HUES6 (cell line): Measurements from ENCODE around the gene RCVRN.

Experiments used
- H3K27ac ChIP-seq: 2 replicates; pipeline ENCODE4 v1.7.0; 2013; ENCODE audit warnings: low read depth, mild to moderate bottlenecking, low read length, inconsistent platforms
- H3K27me3 ChIP-seq: 2 replicates; pipeline ENCODE4 v1.6.1; 2013; ENCODE audit warnings: low read length; ENCODE audit not compliant: control insufficient read depth, insufficient read depth
- H3K36me3 ChIP-seq: 2 replicates; pipeline ENCODE4 v1.6.1; 2013; ENCODE audit warnings: low read length; ENCODE audit not compliant: control insufficient read depth, insufficient read depth
- H3K4me1 ChIP-seq: 2 replicates; pipeline ENCODE4 v1.6.1; 2013; ENCODE audit warnings: low read length; ENCODE audit not compliant: control insufficient read depth, insufficient read depth
- H3K4me3 ChIP-seq: 2 replicates; pipeline ENCODE4 v1.5.1; 2013; ENCODE audit warnings: low read depth, low read length
- H3K9ac ChIP-seq: one replicate; pipeline ENCODE4 v1.6.1; 2013; ENCODE audit warnings: mild to moderate bottlenecking, low read length
- H3K9me3 ChIP-seq: 2 replicates; pipeline ENCODE4 v1.6.1; 2013; ENCODE audit warnings: low read depth, low read length; ENCODE audit not compliant: control insufficient read depth, insufficient read depth

The RCVRN gene

DNA sequence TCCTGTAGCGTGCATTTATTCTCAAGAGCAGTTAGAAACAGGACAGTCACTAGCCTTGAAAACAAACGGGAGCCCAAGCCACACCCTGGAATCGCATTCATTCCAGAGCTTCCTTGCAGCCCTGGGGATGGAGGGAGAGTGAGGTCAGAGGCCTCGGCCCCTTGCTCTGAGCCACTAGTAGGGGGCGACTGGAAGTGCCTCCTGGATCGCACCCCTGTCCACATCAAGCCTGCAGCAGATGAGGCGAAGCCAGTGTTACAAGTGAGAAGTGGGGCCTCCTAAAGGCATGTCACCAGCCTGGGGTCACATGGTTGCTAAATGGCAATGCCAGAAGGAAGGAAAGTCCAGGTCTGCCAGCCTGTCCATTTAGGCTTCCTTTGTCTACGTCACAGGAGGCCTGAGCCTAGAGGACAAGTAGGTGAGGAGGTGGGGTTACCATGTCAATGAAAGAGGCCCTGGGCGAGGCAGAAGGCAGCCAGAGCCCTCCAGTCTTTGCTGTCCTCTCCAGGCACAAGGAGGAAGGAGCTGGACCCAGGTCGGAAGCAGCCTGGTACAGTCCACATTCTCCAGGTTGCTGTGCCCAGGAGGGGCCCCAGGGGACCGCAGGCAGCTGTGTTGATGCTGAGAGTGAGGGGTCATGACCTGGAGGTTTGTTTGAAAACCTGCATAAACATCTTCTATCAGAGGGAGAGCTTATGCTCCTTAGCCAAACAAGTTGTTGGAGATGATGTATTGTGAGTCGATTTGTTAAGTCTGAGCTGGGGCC, 3.0 kb upstream of the RCVRN start:
- Histone ChIP-seq H3K4me3 (no peak overlapping the region), H3K9ac (no peak overlapping the region), H3K36me3 (no peaks in the 10 kb centered on the region), H3K27me3 (no peaks in the 10 kb centered on the region), H3K9me3 (no peaks in the 10 kb centered on the region), H3K27ac (no peak overlapping the region), H3K4me1 (peaks cover 11% of the 10 kb centered on the region; the same call in 1 of the 2 replicates)

- Histone ChIP-seq H3K4me1 (peaks cover 11% of the 10 kb centered on the region; the same call in 1 of the 2 replicates), H3K27me3 (no peaks in the 10 kb centered on the region), H3K36me3 (no peaks in the 10 kb centered on the region), H3K9ac (no peak overlapping the region), H3K4me3 (no peak overlapping the region), H3K27ac (no peak overlapping the region), H3K9me3 (no peaks in the 10 kb centered on the region)
Measured at GRCh38 chr17:9907131-9907530, 2.1 kb upstream of the RCVRN start.

DNA sequence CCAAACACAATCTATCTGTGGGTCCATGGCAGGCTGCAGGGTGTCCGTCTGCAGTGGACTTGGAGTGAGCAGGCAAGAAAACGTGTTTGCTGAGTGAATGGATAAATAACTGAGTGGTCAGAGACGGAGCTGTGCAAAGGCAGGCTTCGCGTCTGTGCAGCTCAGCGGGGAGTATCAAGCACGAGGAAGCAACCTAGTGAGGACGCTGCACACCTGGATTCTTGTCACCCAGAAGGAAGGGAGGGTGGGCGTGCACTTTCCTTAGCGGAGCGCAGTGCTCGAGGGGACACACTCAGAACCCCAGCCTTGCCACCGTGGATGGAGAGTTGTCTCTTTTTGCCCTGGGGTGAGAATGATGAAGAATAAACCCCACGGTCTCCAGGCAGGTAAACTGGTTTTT, 1.5 kb upstream of the RCVRN start:
- Histone ChIP-seq H3K27me3 (no peaks in the 10 kb centered on the region), H3K27ac (no peak overlapping the region), H3K9me3 (no peaks in the 10 kb centered on the region), H3K36me3 (no peaks in the 10 kb centered on the region), H3K9ac (no peak overlapping the region), H3K4me3 (no peak overlapping the region), H3K4me1 (peaks cover 11% of the 10 kb centered on the region; the same call in 1 of the 2 replicates)

GRCh38 chr17:9905902-9906301, 831 bp upstream of the RCVRN start:
- H3K27ac ChIP-seq, result no peak overlapping the region
- H3K4me3 ChIP-seq, result no peak overlapping the region
- no peak overlapping the region for H3K9ac ChIP-seq
- peaks cover 11% of the 10 kb centered on the region; the same call in 1 of the 2 replicates for H3K4me1 ChIP-seq
- H3K36me3 ChIP-seq, result no peaks in the 10 kb centered on the region
- H3K9me3 ChIP-seq, result no peaks in the 10 kb centered on the region
- no peaks in the 10 kb centered on the region for H3K27me3 ChIP-seq

DNA sequence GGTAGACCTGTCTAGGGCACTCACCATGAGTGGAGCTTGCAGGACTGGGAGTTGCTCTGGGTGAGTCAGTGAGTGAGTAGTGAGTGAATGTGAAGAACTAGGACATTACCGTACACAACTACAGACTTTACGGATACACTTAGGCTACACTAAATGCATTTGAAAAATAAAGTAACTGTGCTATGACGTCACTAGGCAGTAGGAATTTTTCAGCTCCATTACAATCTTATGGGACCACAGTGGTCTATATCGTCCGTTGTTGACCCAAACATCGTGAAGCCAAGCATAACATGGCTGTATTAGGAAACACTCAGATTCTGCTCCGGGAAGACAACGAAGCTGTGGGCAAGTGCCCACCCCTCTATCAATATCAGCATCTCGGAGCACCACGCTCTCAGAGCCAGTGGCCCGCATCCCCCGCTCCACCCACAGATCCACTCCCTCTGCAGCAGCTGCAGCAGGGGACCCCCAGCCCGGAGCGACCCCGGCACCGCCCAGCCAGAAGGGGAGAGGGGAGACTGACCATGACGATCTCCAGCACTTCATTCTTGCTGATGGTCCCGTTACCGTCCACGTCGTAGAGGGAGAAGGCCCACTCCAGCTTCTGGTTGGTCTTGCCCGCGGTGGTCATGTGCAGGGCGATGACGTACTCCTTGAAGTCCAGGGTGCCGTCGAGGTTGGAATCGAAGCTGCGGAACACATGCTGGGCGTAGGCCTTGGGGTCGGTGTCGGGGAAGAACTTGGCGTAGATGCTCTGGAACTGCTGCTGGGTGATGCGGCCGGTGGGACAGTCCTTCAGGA, 594 bp downstream of the RCVRN start:
- peaks cover 12% of the 10 kb centered on the region; the same call in 1 of the 2 replicates for H3K4me1 ChIP-seq
- H3K4me3 ChIP-seq, result no peak overlapping the region
- H3K27me3 ChIP-seq, result no peaks in the 10 kb centered on the region
- H3K27ac ChIP-seq, result no peak overlapping the region
- no peaks in the 10 kb centered on the region for H3K36me3 ChIP-seq
- no peak overlapping the region for H3K9ac ChIP-seq
- H3K9me3 ChIP-seq, result no peaks in the 10 kb centered on the region

GRCh38 chr17:9902120-9902519, 3.0 kb downstream of the RCVRN start:
- no peak overlapping the region for H3K9ac ChIP-seq
- H3K36me3 ChIP-seq, result no peaks in the 10 kb centered on the region
- H3K4me1 ChIP-seq, result 0 out of 2 replicates have a peak, but pooled peaks cover 4% of the 10 kb centered on the region
- H3K27ac ChIP-seq, result no peak overlapping the region
- no peaks in the 10 kb centered on the region for H3K9me3 ChIP-seq
- no peak overlapping the region for H3K4me3 ChIP-seq
- H3K27me3 ChIP-seq, result no peaks in the 10 kb centered on the region

DNA sequence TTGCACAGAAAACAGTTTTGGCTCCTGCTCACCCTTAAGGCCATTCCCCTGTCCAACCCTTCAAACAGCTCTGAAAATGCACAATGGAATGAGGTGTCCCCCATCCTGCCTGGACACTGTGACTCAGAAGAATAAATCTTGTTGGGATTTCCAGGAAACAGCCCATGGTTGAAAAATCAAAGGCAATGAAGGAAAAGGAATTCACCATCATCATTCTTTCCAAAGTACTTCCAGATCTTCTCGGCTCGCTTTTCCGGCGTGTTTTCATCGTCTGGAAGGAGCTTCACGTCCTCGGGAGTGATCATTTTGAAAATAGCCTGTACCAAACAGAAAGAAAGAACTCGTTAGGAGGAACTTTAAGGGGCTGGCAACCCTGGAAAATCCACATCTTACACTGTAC, 4.3 kb downstream of the RCVRN start:
- Histone ChIP-seq H3K27ac (no peak overlapping the region), H3K36me3 (no peaks in the 10 kb centered on the region), H3K9ac (no peak overlapping the region), H3K27me3 (no peaks in the 10 kb centered on the region), H3K4me3 (no peak overlapping the region), H3K9me3 (no peaks in the 10 kb centered on the region), H3K4me1 (0 out of 2 replicates have a peak, but pooled peaks cover 4% of the 10 kb centered on the region)

GRCh38 chr17:9900044-9900594, 5.0 kb downstream of the RCVRN start:
- Histone ChIP-seq H3K9me3 (no peaks in the 10 kb centered on the region), H3K9ac (no peak overlapping the region), H3K36me3 (no peaks in the 10 kb centered on the region), H3K4me3 (no peak overlapping the region), H3K4me1 (0 out of 2 replicates have a peak, but pooled peaks cover 4% of the 10 kb centered on the region), H3K27ac (no peak overlapping the region), H3K27me3 (no peaks in the 10 kb centered on the region)

- H3K9me3 ChIP-seq, result no peaks in the 10 kb centered on the region
- no peaks in the 10 kb centered on the region for H3K36me3 ChIP-seq
- no peak overlapping the region for H3K9ac ChIP-seq
- 0 out of 2 replicates have a peak, but pooled peaks cover 4% of the 10 kb centered on the region for H3K4me1 ChIP-seq
- H3K27me3 ChIP-seq, result no peaks in the 10 kb centered on the region
- H3K4me3 ChIP-seq, result no peak overlapping the region
- no peak overlapping the region for H3K27ac ChIP-seq
Measured at GRCh38 chr17:9899280-9900043, 5.6 kb downstream of the RCVRN start.

GRCh38 chr17:9898812-9899211, 6.3 kb downstream of the RCVRN start:
- Histone ChIP-seq H3K4me1 (0 out of 2 replicates have a peak, but pooled peaks cover 4% of the 10 kb centered on the region), H3K9me3 (no peaks in the 10 kb centered on the region), H3K4me3 (no peak overlapping the region), H3K27ac (no peak overlapping the region), H3K36me3 (no peaks in the 10 kb centered on the region), H3K9ac (no peak overlapping the region), H3K27me3 (no peaks in the 10 kb centered on the region)
